Left lung (tissue), 10 donors: ENCODE measurements around the gene CEMP1. TPM values are rescaled to one million over a fixed set of nuclear protein-coding genes. Genes with fewer than 3 reads are reported as not detected.

Source experiments
- ATAC-seq: fragments of 200-7000 bp; cut with Tn5 transposase; one replicate; pipeline ENCODE4 v1.9.1; 2020; ENCODE audit warnings: moderate library complexity
- DNase-seq, 4 donors: peaks; one replicate each; pipeline ENCODE4 v3.0.0-alpha.2; 2013 to 2020
- H3K27ac ChIP-seq, 2 donors: fragments of 200-600 bp; sonication (generic) in 1 of 2; one replicate each; pipeline versions ENCODE4 v1.5.0 to v1.8.0; 2020 to 2021
- H3K27me3 ChIP-seq, 2 donors: fragments of 200-600 bp; sonication (generic) in 1 of 2; one replicate each; pipeline versions ENCODE4 v1.5.0 to v1.8.0; 2020 to 2021
- H3K36me3 ChIP-seq, 2 donors: fragments of 200-600 bp; sonication (generic) in 1 of 2; one replicate each; pipeline versions ENCODE4 v1.5.0 to v1.8.0; 2020 to 2021
- H3K4me1 ChIP-seq, 2 donors: fragments of 200-600 bp; one replicate each; pipeline ENCODE4 v1.8.0; 2021
- H3K4me3 ChIP-seq, 2 donors: fragments of 200-600 bp; sonication (generic) in 1 of 2; one replicate each; pipeline versions ENCODE4 v1.5.0 to v1.8.0; 2020 to 2021; ENCODE audit warnings: mild to moderate bottlenecking in 1 of 2
- H3K9me3 ChIP-seq, 2 donors: fragments of 200-600 bp; sonication (generic) in 1 of 2; one replicate each; pipeline versions ENCODE4 v1.5.0 to v1.8.0; 2020 to 2021
- intact Hi-C, 2 donors: fragments of 100-400 bp; cut with DNase I; formaldehyde crosslinking; loops; one replicate each; pipeline versions ENCODE4 v1.11.2 to v1.14.2; 2022
- polyA plus RNA-seq, 6 donors: library from polyadenylated mRNA; unstranded; fragments of 120-200 nt; gene quantifications; one replicate each; pipeline ENCODE4 v1.2.1, GENCODE V29; 2013; ENCODE audit not compliant: insufficient read length in 6 of 6
- total RNA-seq, 2 donors: library from RNA; stranded (reverse); fragmentation: NEBNext Ultra II Directional; extraction: Animal tissue kit (Norgen Biotek cat#: 25700); gene quantifications; one replicate each; pipeline ENCODE4 v1.2.1, GENCODE V29; 2021
- TF ChIP-seq, protein P1 (sequence below), 2 donors: fragments of 200-600 bp; sonication (generic) in 1 of 2; IDR thresholded peaks; one replicate each; pipeline versions ENCODE4 v1.5.0 to v1.8.0; 2021; ENCODE audit warnings: antibody characterized with exemption in 2 of 2
- donor health status: DM: no; HTN: yes; CAD: no.
- donor health status: DM: no; HTN: no; CAD: no.

CEMP1 gene
- total and polyA plus RNA-seq, 8 donors = 0.45 to 3.8 (median 2.0) TPM

DNA sequence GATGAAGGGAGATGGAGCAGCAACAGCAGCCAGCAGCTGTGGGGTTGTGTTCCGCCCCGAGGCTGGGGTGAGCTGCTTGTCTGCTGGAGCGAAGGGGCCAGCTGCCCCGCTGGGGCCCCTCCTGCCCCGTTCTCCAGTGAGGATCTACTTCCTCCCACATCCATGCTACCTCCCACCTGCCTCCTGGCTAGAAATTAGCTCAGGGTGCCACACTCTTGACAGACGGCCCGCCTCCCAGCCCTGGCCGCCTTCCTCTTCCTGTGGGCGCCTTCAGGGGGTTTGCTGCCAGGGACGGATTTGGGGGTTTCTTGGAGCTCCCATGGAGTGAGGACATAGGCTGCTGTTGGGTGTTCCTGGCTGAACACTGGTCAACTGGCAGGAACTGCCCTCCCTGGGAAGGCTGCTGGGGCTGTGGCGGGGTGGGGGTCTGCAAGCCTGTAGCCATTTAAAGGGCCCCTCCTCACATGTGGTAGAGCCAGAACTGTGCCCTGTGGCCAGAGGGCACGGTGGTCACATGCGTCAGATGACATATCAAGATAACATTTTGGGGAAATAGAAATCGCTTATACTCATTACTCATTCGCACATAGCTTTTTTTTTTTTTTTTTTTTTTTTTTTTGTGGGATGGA lies 43.2 kb downstream of the CEMP1 start:
- intact Hi-C loops = no loop called here
- DNase-seq (no peak), ATAC-seq (no peak)
- Histone ChIP-seq H3K4me3 (no peak overlapping the region), H3K27ac (no peak overlapping the region), H3K27me3 (no peaks in the 10 kb centered on the region), H3K9me3 (no peaks in the 10 kb centered on the region), H3K4me1 (peaks cover 14 to 50% of the 10 kb centered on the region in 2 donors), H3K36me3 (peaks cover 0 to 14% of the 10 kb centered on the region in 2 donors)
- TF ChIP-seq, protein P1, sequence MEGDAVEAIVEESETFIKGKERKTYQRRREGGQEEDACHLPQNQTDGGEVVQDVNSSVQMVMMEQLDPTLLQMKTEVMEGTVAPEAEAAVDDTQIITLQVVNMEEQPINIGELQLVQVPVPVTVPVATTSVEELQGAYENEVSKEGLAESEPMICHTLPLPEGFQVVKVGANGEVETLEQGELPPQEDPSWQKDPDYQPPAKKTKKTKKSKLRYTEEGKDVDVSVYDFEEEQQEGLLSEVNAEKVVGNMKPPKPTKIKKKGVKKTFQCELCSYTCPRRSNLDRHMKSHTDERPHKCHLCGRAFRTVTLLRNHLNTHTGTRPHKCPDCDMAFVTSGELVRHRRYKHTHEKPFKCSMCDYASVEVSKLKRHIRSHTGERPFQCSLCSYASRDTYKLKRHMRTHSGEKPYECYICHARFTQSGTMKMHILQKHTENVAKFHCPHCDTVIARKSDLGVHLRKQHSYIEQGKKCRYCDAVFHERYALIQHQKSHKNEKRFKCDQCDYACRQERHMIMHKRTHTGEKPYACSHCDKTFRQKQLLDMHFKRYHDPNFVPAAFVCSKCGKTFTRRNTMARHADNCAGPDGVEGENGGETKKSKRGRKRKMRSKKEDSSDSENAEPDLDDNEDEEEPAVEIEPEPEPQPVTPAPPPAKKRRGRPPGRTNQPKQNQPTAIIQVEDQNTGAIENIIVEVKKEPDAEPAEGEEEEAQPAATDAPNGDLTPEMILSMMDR (IDR thresholded peaks at IDR 0.05) = no peak

DNA sequence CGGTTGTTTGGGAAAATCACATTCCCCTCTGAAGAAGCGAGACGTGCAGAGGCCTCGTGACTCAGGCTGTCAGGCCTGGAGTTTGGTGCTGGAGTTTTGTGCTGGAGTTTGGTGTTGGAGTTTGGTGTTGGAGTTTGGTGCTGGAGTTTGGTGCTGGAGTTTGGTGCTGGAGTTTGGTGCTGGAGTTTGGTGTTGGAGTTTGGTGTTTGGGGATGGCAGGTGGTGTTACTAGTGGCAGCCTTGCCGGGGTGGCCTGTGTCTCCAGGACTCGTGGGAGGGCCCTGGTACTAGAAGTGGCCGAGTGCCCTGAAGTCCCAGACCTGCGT lies 43.7 kb downstream of the CEMP1 start:
- H3K4me3 ChIP-seq = no peak overlapping the region

DNA sequence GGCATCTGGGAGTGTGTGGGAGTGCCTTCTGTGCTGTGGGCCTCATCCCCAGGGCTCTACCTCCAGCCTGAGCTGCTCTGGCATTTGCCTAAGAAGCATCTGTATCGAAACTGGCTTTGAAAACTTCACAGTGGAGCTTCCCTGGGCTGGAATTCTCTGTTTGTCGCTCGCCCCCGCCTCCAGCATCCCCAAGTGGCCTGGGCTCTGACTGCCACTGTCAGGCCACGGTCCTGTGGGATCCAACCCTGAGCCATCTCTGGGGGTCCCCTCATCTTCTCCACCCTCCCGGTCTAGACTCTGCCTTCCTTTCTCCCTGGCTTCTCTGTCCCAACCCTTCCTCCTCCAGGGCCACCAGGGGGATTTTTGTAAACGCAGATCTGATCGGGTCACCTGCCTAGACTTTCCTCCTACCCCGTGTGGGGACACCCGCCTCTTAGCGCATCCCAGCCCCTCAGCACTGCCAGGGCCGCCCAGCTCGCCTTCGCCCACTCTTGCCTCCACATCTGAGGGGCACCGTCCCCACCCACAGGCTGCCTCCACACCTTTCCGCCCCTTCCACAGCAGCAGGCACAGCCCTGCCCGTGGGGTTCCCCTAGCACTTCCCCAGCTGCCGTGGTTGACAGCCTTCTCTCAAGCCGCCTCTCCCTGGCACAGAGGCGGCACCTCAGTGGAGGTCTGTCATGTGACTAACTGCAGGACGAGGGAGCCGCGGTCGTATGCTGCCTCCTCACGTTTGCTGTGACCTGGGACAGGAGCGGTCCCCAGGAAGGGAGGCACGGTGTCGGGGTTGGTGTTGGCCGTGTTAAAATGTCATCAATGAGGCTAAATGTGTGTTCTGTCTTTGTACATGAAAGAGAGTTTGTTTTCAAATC lies 44.3 kb downstream of the CEMP1 start:
- H3K27ac ChIP-seq = peak overlapping the region in 1 of 2 donors; percentile 24
- no peaks in the 10 kb centered on the region for H3K9me3 ChIP-seq
- peaks cover 0 to 14% of the 10 kb centered on the region in 2 donors for H3K36me3 ChIP-seq
- H3K27me3 ChIP-seq = no peaks in the 10 kb centered on the region
- TF ChIP-seq, protein P1 (IDR thresholded peaks at IDR 0.05) = peak in 1 of 2 donors; percentile 12
- H3K4me1 ChIP-seq = peaks cover 22 to 61% of the 10 kb centered on the region in 2 donors
- intact Hi-C loops = no loop called here
- ATAC-seq = peak; percentile 82
- peak in 2 of 4 donors; percentile 80 to 90 for DNase-seq
- H3K4me3 ChIP-seq = no peak overlapping the region

More for the DNA sequence above, 43.7 kb downstream of the CEMP1 start:
- Histone ChIP-seq H3K27me3 (no peaks in the 10 kb centered on the region), H3K36me3 (peaks cover 0 to 14% of the 10 kb centered on the region in 2 donors), H3K27ac (no peak overlapping the region), H3K4me1 (peaks cover 19 to 56% of the 10 kb centered on the region in 2 donors), H3K9me3 (no peaks in the 10 kb centered on the region)
- DNase-seq (no peak), ATAC-seq (no peak)
- TF ChIP-seq, protein P1 (IDR thresholded peaks at IDR 0.05) = no peak
- intact Hi-C loops = no loop called here

DNA sequence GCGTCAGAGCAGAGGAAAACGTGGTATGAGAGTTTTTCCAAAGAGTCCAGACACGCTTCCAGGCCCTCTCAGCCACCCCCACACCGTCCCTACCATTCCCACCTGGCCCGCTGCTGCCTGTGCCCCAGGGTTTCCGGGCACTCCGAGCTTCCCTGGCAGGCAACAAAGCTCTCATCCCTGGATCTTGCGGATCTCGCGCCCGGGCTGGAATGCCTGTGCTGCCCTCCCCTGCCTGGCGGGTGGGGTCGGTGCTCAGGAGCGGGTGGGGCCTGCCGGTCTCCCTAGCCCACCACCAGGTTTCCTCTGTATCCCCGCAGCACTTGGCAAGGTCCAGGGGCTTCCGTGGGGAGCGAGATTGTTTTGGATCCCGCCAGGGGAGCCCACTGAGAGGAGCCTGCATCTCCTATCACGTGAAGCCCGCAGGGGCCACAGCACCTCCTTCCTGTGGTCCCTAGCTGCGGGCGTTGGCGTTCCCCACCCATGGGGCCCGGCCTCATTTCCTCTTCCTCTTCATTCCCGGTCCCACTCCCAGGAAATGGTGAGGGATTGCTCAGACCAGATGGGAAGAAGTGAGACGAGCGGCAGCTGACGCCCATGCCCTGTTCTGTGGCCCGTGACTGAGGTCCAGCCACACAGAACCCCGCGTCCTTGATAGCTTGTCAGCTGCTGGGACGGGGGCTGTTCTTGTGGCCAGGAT lies 45.2 kb downstream of the CEMP1 start:
- H3K9me3 ChIP-seq = no peaks in the 10 kb centered on the region
- DNase-seq (no peak), ATAC-seq (no peak)
- no peak overlapping the region for H3K4me3 ChIP-seq
- peak overlapping the region in 1 of 2 donors; percentile 24 for H3K27ac ChIP-seq
- no peaks in the 10 kb centered on the region for H3K27me3 ChIP-seq
- peaks cover 29 to 65% of the 10 kb centered on the region in 2 donors for H3K4me1 ChIP-seq
- intact Hi-C loops = no loop called here
- TF ChIP-seq, protein P1 (IDR thresholded peaks at IDR 0.05) = no peak
- H3K36me3 ChIP-seq = peaks cover 0 to 14% of the 10 kb centered on the region in 2 donors
